GM23248 (cell line): ENCODE data around the gene CNOT3.

Experiments
- EZH2 ChIP-seq: fragments of 200-600 bp; sonication (generic); IDR thresholded peaks from 2 replicates; pipeline ENCODE4 v1.6.1; 2018; ENCODE audit warnings: antibody characterized with exemption, mild to moderate bottlenecking; ENCODE audit not compliant: insufficient read depth, poor library complexity, severe bottlenecking
- EZH2phosphoT487 ChIP-seq: fragments of 200-600 bp; sonication (generic); IDR thresholded peaks from 2 replicates; pipeline ENCODE4 v1.6.1; 2018; ENCODE audit warnings: antibody characterized with exemption, moderate library complexity, mild to moderate bottlenecking, low read depth; ENCODE audit not compliant: insufficient read depth

DNA sequence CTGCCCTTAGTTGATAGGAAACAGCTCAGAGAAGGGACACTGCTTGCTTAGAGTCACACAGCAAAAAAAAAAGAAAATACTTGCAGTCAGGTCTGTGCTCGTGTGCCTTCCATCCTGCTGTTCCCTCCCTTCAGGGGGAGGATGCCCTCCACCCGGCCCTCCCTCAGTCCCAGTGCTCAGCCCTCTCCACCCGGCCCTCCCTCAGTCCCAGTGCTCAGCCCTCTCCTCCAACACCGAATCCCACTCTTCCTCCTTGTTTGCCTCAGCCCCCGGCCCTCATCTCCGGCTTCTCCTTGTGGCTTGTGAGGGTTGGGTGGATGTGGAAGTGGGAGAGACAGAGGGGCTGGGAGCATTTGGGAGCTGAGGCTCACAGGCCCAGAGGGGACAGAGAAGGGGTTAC is 27.9 kb upstream of the CNOT3 start:
- TF ChIP-seq EZH2 (no peak), EZH2phosphoT487 (no peak)
